Activated naive CD4-positive, alpha-beta T cell treated with anti-CD3 and anti-CD28 coated beads, Interleukin-2, amount 10 ng/mL, durations not matched to agents 7 days and 5 days (primary cell): ENCODE data around the gene CHRM2.
"Not testable (repeated sequence)": the region's sequence is repeated elsewhere in the genome, so short reads cannot be mapped to it uniquely, and the experiment has no call there.

Experiments
- CTCF ChIA-PET: fragments of 350-600 bp; sonication (Branson Sonifier 250); formaldehyde crosslinking; loops from one replicate; lab custom pipeline; 2021; ENCODE audit warnings: antibody characterized with exemption; lab: Charles Lee
- DNase-seq: peaks from one replicate; pipeline ENCODE4 v3.0.0-alpha.2; 2020
- H3K27ac Mint-ChIP-seq: one replicate; pipeline ENCODE4 v1.8.0; 2021; ENCODE audit warnings: mild to moderate bottlenecking, moderate library complexity, mixed read lengths
- H3K27me3 Mint-ChIP-seq: one replicate; pipeline ENCODE4 v1.8.0; 2021; ENCODE audit warnings: mild to moderate bottlenecking, mixed read lengths
- H3K36me3 Mint-ChIP-seq: one replicate; pipeline ENCODE4 v1.8.0; 2021; ENCODE audit warnings: mixed read lengths
- H3K4me1 Mint-ChIP-seq: one replicate; pipeline ENCODE4 v1.8.0; 2021; ENCODE audit warnings: mixed read lengths
- H3K4me3 Mint-ChIP-seq: one replicate; pipeline ENCODE4 v1.8.0; 2021; ENCODE audit warnings: mild to moderate bottlenecking, moderate library complexity, mixed read lengths
- H3K9me3 Mint-ChIP-seq: one replicate; pipeline ENCODE4 v1.8.0; 2021; ENCODE audit warnings: mixed read lengths

The CHRM2 gene

GRCh38 chr7:136868496-136869000 lies at the start of gene CHRM2:
CHRM2 (plus strand) TSS chr7:136868652; CDS start chr7:137014866, 146,214 bp downstream.
- H3K4me1 Mint-ChIP-seq = no peaks in the 10 kb centered on the region
- H3K4me3 Mint-ChIP-seq = no peak within 1 kb of the TSS
- no peaks in the 10 kb centered on the region for H3K9me3 Mint-ChIP-seq
- no peak for DNase-seq
- H3K36me3 Mint-ChIP-seq = no peaks in the 10 kb centered on the region
- CTCF ChIA-PET = no interaction called here
- H3K27me3 Mint-ChIP-seq = peaks cover 34% of the 10 kb centered on the region
- no peak within 1 kb of the TSS for H3K27ac Mint-ChIP-seq

DNA sequence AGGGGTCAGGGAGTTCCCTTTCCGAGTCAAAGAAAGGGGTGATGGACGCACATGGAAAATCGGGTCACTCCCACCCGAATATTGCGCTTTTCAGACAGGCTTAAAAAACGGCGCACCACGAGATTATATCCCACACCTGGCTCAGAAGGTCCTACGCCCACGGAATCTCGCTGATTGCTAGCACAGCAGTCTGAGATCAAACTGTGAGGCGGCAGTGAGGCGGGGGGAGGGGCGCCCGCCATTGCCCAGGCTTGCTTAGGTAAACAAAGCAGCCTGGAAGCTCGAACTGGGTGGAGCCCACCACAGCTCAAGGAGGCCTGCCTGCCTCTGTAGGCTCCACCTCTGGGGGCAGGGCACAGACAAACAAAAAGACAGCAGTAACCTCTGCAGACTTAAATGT lies 37.1 kb upstream of the CHRM2 start:
- CTCF ChIA-PET, H3K4me1 Mint-ChIP-seq: not testable (repeated sequence)

DNA sequence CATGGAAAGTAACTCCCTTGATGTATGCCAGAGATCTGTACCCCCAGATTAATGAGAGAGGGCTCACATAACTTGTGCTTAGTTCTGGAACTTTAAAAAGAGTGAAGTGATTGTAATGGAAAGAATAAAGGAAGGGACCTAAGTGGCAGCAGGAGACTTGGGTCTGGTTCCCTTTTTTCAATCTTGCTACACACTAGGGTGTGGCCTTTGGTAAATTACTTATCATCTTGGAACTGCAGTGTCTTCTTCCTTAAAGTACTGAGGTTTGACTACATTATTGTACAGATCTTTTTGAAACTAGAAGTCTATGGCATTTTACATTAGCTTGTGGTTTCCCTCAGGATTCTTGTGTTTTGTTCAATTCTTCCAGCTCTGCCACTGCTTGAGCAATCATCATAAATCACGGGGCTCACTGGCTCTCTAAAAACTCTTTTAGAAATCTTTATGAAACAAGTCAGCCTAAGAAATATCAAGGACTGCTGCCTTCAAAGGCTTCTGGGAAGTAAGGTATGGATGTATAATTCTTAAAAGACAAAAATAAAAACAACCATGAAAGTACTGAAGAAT lies 22.5 kb upstream of the CHRM2 start:
- Mint-ChIP-seq H3K4me3 (no peak overlapping the region), H3K27me3 (no peaks in the 10 kb centered on the region), H3K4me1 (no peaks in the 10 kb centered on the region), H3K27ac (no peak overlapping the region), H3K9me3 (peaks cover 5% of the 10 kb centered on the region), H3K36me3 (no peaks in the 10 kb centered on the region)
- CTCF ChIA-PET = no interaction called here
- no peak for DNase-seq

More for the DNA sequence above, 37.1 kb upstream of the CHRM2 start:
- H3K36me3 Mint-ChIP-seq, H3K27me3 Mint-ChIP-seq, DNase-seq, H3K4me3 Mint-ChIP-seq, H3K27ac Mint-ChIP-seq: not testable (repeated sequence)
- H3K9me3 Mint-ChIP-seq = peaks cover 12% of the 10 kb centered on the region

DNA sequence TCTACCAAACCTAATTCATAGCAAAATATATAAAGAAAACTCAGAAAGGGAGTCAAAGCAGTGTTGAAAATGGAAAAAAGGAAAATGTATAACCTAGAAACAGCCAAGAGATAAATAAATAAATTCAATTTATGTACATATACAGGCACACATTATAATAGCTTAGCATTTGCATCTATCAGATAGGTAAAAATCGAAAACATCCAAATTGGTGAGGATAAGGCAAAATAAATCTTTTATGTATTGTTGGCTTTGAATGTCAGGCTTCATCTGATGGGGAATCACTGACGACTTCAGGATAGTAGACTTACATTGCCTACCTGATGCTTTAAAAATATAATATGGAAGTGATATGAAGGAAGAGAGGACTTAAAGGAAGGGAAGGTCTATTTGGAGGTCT lies 20.6 kb upstream of the CHRM2 start:
- no peak for DNase-seq
- no peaks in the 10 kb centered on the region for H3K36me3 Mint-ChIP-seq
- CTCF ChIA-PET = no interaction called here
- H3K4me1 Mint-ChIP-seq = no peaks in the 10 kb centered on the region
- no peaks in the 10 kb centered on the region for H3K27me3 Mint-ChIP-seq
- H3K4me3 Mint-ChIP-seq = no peak overlapping the region
- no peak overlapping the region for H3K27ac Mint-ChIP-seq
- H3K9me3 Mint-ChIP-seq = peaks cover 5% of the 10 kb centered on the region

DNA sequence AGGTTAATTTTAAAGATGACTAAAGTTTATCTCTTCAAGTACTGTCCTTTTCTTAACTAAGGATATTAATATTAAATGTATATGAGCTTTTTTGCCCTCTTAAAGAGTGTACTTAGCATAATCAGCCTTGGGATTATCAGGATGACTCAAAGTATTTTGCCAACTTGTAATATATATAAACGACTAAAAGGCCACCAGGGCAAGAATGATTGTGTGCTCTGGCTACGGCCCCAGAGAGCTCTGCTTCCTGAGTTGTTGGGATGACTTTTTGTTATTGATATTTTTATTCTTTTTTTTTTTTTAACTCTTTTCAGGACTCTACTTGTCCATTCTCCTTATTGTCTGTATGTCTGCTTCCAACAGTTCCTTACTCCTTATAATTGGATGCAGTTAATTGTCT lies 14.8 kb upstream of the CHRM2 start:
- DNase-seq = no peak
- CTCF ChIA-PET = no interaction called here
- no peaks in the 10 kb centered on the region for H3K27me3 Mint-ChIP-seq
- no peak overlapping the region for H3K27ac Mint-ChIP-seq
- H3K4me3 Mint-ChIP-seq = no peak overlapping the region
- H3K4me1 Mint-ChIP-seq = no peaks in the 10 kb centered on the region
- no peaks in the 10 kb centered on the region for H3K36me3 Mint-ChIP-seq
- peaks cover 6% of the 10 kb centered on the region for H3K9me3 Mint-ChIP-seq

- Mint-ChIP-seq H3K27me3 (no peaks in the 10 kb centered on the region), H3K9me3 (peaks cover 4% of the 10 kb centered on the region), H3K4me3 (no peak overlapping the region), H3K27ac (no peak overlapping the region), H3K36me3 (no peaks in the 10 kb centered on the region), H3K4me1 (no peaks in the 10 kb centered on the region)
- DNase-seq = no peak
- CTCF ChIA-PET = no interaction called here
Measured at GRCh38 chr7:136857573-136857972, 10.9 kb upstream of the CHRM2 start.

- Mint-ChIP-seq H3K4me1 (no peaks in the 10 kb centered on the region), H3K27me3 (no peaks in the 10 kb centered on the region), H3K4me3 (no peak overlapping the region), H3K36me3 (no peaks in the 10 kb centered on the region), H3K9me3 (peaks cover 1% of the 10 kb centered on the region), H3K27ac (no peak overlapping the region)
- no peak for DNase-seq
- CTCF ChIA-PET = no interaction called here
Measured at GRCh38 chr7:136859803-136860202, 8.6 kb upstream of the CHRM2 start.

- no peak for DNase-seq
- peaks cover 22% of the 10 kb centered on the region for H3K27me3 Mint-ChIP-seq
- CTCF ChIA-PET = no interaction called here
- H3K36me3 Mint-ChIP-seq = no peaks in the 10 kb centered on the region
- H3K9me3 Mint-ChIP-seq = no peaks in the 10 kb centered on the region
- no peak overlapping the region for H3K27ac Mint-ChIP-seq
- H3K4me1 Mint-ChIP-seq = no peaks in the 10 kb centered on the region
- H3K4me3 Mint-ChIP-seq = no peak overlapping the region
Measured at GRCh38 chr7:136865236-136865635, 3.2 kb upstream of the CHRM2 start.

- peaks cover 27% of the 10 kb centered on the region for H3K27me3 Mint-ChIP-seq
- CTCF ChIA-PET = no interaction called here
Measured at GRCh38 chr7:136865777-136866176, 2.7 kb upstream of the CHRM2 start.

GRCh38 chr7:136869001-136869961 lies 829 bp downstream of the CHRM2 start:
- no peaks in the 10 kb centered on the region for H3K36me3 Mint-ChIP-seq
- CTCF ChIA-PET = no interaction called here
- H3K27ac Mint-ChIP-seq = no peak overlapping the region
- no peak overlapping the region for H3K4me3 Mint-ChIP-seq
- H3K9me3 Mint-ChIP-seq = no peaks in the 10 kb centered on the region
- DNase-seq = no peak
- no peaks in the 10 kb centered on the region for H3K4me1 Mint-ChIP-seq
- H3K27me3 Mint-ChIP-seq = peaks cover 34% of the 10 kb centered on the region

More at GRCh38 chr7:136865777-136866176, 2.7 kb upstream of the CHRM2 start:
- DNase-seq = no peak
- Mint-ChIP-seq H3K27ac (no peak overlapping the region), H3K9me3 (no peaks in the 10 kb centered on the region), H3K4me1 (no peaks in the 10 kb centered on the region), H3K4me3 (no peak overlapping the region), H3K36me3 (no peaks in the 10 kb centered on the region)

DNA sequence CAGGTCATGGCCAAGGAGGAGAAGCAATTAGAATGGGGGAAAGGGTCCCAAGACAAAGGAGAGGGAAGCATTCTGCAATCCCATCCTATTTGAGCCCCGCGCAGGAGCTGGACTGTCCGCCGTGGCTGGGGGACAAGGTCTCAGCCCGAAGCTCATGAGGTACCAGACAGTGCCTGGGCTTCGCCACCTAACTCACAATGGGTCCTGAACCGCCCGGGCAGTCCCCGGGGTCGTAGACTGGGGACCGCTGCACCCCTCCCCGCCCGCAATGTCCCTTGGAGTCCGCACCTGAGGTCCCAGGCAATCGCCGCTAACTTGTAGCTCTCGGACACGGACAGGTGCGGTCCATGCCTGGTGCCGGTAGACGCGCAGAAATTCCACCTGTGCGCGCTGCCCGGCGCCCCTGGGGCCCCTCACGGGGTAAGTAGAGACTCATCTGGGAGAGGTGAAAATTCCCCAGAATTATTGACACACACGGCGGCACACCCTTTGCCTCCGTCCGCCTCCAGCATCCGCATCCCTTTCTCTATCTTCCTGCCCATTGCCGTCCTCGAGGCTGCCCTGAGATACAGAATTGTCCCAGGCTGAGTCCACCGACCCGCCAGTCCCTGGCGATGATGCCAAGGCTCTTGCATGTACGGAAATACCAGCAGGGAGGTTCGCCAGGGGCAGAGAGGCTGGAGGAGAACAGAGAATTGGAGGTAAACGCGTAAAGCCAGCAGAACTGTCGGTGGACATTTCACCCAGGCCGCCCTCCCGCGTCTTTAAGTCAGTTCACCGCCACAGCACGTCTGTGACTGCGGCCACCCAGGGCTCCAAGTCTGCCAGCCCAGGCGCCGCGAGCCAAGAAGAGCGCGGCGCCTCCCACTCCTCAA lies 1.8 kb downstream of the CHRM2 start:
- H3K36me3 Mint-ChIP-seq = no peaks in the 10 kb centered on the region
- H3K27me3 Mint-ChIP-seq = peaks cover 34% of the 10 kb centered on the region
- H3K4me1 Mint-ChIP-seq = no peaks in the 10 kb centered on the region
- DNase-seq = no peak
- no peak overlapping the region for H3K4me3 Mint-ChIP-seq
- CTCF ChIA-PET = no interaction called here
- H3K9me3 Mint-ChIP-seq = no peaks in the 10 kb centered on the region
- no peak overlapping the region for H3K27ac Mint-ChIP-seq

DNA sequence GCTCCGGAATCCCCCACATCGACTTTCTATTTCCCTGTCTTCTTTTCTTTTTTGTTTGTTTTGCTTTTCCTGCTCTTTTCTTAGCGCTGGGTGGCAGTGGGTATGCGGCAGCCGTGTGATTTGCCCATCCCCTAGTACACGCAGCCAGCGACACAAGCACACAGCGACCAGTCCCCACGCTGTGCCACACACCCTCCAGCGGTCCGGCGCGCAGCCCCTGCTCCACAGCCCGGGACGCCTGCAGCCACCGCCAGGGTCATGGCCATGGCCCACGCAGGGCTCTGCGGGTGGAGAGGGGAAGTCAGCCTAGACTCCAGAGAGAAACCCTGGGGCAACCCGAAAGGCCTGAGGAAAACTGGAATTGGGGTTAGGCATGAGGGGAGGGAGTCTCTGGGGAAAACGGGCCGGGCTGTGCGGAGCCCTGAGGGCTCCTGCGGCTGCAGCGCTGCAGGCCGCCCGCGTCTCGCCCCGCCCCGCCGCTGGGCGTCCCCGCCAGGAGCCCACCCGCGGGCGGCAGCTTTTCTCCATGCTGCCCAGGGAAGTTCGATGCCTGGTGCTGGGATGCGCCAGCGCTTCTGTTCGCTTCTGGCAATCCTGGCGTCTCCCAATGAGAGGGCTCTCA lies 2.5 kb downstream of the CHRM2 start:
- H3K4me1 Mint-ChIP-seq = no peaks in the 10 kb centered on the region
- CTCF ChIA-PET = no interaction called here
- peaks cover 34% of the 10 kb centered on the region for H3K27me3 Mint-ChIP-seq
- no peak overlapping the region for H3K27ac Mint-ChIP-seq
- H3K36me3 Mint-ChIP-seq = no peaks in the 10 kb centered on the region
- H3K9me3 Mint-ChIP-seq = no peaks in the 10 kb centered on the region
- no peak overlapping the region for H3K4me3 Mint-ChIP-seq
- no peak for DNase-seq

- H3K27ac Mint-ChIP-seq = no peak overlapping the region
- DNase-seq = no peak
- CTCF ChIA-PET = no interaction called here
- no peak overlapping the region for H3K4me3 Mint-ChIP-seq
- H3K27me3 Mint-ChIP-seq = peaks cover 19% of the 10 kb centered on the region
- no peaks in the 10 kb centered on the region for H3K36me3 Mint-ChIP-seq
- H3K4me1 Mint-ChIP-seq = no peaks in the 10 kb centered on the region
- H3K9me3 Mint-ChIP-seq = no peaks in the 10 kb centered on the region
Measured at GRCh38 chr7:136874393-136875032, 6.1 kb downstream of the CHRM2 start.
